Fibroblast of pulmonary artery (primary cell): ENCODE results near the gene GAN.
A peak's percentile ranks its signal among the peaks of the same experiment; 100 is the strongest.

Experiments used
- DNase-seq: peaks from one replicate; pipeline ENCODE4 v3.0.0-alpha.2; 2010; ENCODE audit warnings: low read depth
- H3K4me3 ChIP-seq: replicated peaks from 2 replicates; pipeline ENCODE4 v1.5.1; 2011; ENCODE audit warnings: low read depth, mild to moderate bottlenecking, control low read depth, low read length, moderate library complexity
- CTCF ChIP-seq: IDR thresholded peaks from 2 replicates; pipeline ENCODE4 v1.5.1; 2011; ENCODE audit warnings: mild to moderate bottlenecking, control low read depth, low read length, inconsistent platforms; ENCODE audit errors: missing control alignments

The GAN gene

GRCh38 chr16:81349608-81350305 is 35.0 kb downstream of the GAN start:
- no peak for TF ChIP-seq CTCF
- no peak for DNase-seq
- no peak overlapping the region for H3K4me3 ChIP-seq

- H3K4me3 ChIP-seq = no peak overlapping the region
- TF ChIP-seq CTCF = no peak
- DNase-seq = peak; percentile 8
These were observed 35.5 kb downstream of the GAN start for GRCh38 chr16:81350306-81350615.

- no peak overlapping the region for H3K4me3 ChIP-seq
- no peak for TF ChIP-seq CTCF
- DNase-seq = no peak
These were observed 39.1 kb downstream of the GAN start for GRCh38 chr16:81353895-81354294.

GRCh38 chr16:81357711-81358260 is 43.0 kb downstream of the GAN start:
- no peak for TF ChIP-seq CTCF
- DNase-seq = no peak
- H3K4me3 ChIP-seq = no peak overlapping the region

- DNase-seq = no peak
- no peak overlapping the region for H3K4me3 ChIP-seq
- TF ChIP-seq CTCF = no peak
These were observed 44.1 kb downstream of the GAN start for GRCh38 chr16:81358860-81359259.

GRCh38 chr16:81360135-81360534 is 45.4 kb downstream of the GAN start:
- no peak for TF ChIP-seq CTCF
- H3K4me3 ChIP-seq = no peak overlapping the region
- no peak for DNase-seq

GRCh38 chr16:81365731-81366130 is 51.0 kb downstream of the GAN start:
- no peak for TF ChIP-seq CTCF
- no peak for DNase-seq
- H3K4me3 ChIP-seq = no peak overlapping the region
